Fibroblast of skin of abdomen (primary cell): ENCODE results near the gene PGP.
"Not testable (repeated sequence)": the region's sequence is repeated elsewhere in the genome, so short reads cannot be mapped to it uniquely, and the experiment has no call there.

Experiments used
- DNase-seq: peaks from one replicate; pipeline ENCODE4 v3.0.0-alpha.2; 2013

The PGP gene

GRCh38 chr16:2213817-2214718, 572 bp downstream of the PGP start:
- DNase-seq: no peak

DNA sequence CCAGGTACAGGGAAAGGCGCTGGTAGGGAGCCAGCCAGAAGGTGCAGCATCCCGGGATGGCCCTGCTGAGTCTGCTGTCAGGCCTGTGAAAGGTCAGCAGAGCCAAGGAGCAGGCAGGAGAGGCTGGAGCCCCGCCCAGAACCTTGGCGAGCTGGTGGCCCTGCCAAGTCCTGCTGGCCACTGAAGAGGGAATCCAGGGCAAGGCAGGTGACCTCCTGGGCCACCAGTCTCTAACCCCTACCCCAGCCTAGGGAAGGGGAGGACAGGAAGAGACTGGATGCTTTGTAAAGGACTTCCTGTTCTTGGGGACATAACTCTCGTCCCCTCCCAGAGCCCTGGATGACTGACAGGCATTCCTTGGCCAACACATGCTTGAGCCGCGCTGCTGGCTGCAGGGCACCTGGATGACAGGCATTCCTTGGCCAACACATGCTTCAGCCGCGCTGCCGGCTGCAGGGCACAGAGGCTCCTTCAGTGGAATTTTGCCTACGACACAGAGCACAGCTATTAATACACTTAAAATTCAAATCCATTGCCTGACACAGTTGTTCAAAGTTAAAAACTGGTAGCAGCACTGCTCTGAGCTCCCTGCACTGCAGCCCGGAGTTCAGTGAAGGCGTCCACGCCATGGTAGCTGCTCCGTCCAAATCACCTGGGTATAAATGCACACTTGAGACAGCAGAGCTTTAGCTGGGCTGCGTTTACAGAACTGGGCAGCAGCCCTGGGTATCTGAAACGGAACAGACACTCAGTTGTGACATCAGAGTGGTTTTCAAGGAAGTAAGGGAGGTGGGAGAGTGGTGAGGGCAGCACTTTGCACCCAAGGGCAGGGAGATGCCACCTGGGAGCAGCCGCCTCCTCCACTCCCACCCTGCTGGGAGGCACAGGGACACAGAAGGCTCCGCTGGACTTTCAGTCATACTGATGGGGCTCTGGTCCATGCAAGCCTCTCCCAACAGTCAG, 2.0 kb downstream of the PGP start:
- no peak for DNase-seq

GRCh38 chr16:2211923-2212347, 2.7 kb downstream of the PGP start:
- no peak for DNase-seq

DNA sequence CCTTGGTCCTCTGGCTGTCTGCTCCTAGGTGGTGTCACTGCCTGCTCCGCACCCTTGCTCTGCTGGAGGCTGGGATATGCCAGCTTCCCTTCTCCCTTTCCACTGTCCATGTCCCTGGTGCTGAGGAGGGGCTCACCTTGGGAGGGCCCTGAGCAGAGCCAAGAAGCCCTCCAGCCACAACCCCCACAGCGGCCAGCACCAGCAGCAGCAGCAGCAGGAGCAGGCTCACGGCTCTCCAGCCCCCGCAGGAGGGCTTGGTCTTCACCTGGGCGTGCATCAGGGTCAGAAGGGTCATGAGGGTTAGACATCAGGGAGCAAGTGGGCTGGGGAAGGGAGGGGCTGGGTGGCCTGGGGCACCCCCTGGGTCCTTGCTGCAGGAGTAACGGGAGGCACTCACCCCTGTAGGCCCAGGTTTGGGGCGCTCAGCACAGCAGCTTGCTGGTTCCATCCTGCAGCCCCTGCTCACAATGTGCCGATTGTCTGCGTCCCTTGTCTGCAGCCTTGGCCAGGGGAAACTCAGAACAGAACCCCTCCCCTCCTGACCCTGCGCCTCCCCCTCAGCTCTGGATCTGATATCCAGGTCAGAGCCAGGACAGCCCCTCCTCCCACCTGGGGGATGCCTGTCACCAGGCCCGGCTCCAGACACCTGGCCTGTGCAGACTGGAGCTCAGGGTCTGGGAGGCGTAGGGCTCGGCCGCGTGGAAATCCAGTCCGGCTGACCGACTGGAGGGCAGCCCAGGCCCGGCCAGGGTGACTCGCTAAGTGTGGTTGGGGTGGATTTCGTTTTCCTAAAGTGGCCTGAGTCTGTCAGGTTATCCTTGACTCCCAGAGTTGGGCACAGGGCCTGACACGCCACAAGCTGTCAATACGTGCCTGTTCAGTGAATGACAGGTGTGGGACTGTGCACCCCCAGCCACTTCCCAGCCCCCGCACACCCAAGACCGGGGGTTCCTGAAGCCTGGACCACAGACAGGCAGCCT, 4.0 kb downstream of the PGP start, which contains the start of gene BRICD5:
BRICD5 (minus strand) TSS at position 478 of the 980 bp plus-strand sequence; CDS start at position 448, 30 bp downstream.
- no peak for DNase-seq

DNA sequence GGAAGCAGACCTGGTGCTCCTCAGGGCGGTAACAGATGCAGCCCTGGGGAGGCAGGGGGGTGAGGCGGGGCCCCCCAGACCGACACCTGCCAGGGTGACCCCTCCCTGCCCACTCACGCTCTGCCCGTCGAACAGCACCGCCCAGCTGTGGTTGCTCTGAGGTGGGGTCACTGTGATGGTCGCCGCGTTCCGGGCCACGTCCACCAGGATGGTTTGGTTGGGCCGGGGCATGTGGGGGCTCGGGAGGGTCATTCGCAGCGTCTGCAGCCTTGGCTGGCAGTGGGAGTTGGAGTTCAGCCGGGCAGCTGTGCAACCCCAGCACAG, 4.7 kb downstream of the PGP start:
- no peak for DNase-seq

DNA sequence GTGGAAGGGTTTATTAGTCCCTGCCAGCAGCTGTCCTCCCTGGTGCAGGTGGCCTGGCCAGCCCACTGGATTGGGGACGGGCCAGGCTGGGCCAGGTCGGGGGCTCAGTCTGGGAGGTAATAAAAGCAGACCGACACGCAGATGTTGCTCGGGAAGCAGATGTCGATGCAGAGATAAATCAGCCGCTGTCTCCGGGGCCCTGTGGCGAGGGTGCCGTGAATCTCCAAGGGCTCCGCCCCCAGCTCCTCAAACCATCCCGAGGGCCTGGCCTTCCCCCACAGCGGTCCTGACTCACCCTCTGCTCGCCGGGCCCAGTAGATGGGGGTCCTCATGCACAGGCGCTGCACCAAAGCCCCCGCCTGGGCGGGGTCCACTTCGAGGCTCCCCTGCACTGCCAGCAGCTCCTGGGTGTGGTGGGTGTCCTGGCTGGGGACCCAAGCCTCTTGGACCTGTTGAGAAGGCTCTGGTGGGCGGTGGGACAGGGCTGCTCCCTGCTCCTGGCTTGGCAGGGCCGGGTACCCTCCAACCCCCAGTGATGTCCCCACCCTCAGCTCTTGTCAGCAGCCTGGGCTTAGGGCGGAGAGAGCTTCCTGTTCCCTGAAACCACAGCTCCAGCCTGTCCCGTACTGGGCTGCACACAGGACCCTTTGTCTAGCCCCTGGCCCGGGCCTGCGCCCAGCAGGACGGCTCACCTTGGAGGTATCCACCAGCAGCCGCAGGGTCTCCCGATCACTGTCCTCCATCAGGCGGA, 5.2 kb downstream of the PGP start:
- DNase-seq: no peak

DNA sequence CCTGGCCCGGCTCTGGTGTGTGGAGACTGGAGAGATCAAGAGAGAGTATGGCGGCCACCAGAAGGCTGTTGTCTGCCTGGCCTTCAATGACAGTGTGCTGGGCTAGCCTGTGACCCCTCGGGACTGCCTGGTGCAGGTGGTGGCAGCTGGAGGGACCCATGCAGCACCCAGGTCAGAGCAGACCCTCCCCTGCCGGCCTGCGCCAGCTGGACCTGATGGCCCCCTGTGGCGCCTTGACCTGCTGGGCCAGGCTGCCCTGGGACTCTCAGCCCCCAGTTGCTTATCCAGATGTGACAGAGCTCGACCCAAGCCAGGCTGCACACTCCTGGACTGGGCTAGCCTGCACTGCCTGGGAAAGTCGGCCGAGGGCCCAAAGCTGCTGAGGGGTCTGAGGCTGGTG, 5.9 kb downstream of the PGP start:
- DNase-seq: no peak

- DNase-seq: no peak
Observed at GRCh38 chr16:2208308-2208707, 6.3 kb downstream of the PGP start.

- no peak for DNase-seq
Observed at GRCh38 chr16:2207872-2208271, 6.8 kb downstream of the PGP start.

- DNase-seq: peak; percentile 25
Observed at GRCh38 chr16:2206780-2207433, 7.7 kb downstream of the PGP start.

GRCh38 chr16:2206420-2206779, 8.2 kb downstream of the PGP start:
- DNase-seq: no peak

- no peak for DNase-seq
Observed at GRCh38 chr16:2205967-2206313, 8.7 kb downstream of the PGP start.

- DNase-seq: peak; percentile 83
Observed at GRCh38 chr16:2205104-2205966, 9.3 kb downstream of the PGP start, which contains the start of gene MLST8. Gene MLST8 (plus strand): TSS chr16:2205454. CDS start chr16:2206086, 632 bp downstream.

DNA sequence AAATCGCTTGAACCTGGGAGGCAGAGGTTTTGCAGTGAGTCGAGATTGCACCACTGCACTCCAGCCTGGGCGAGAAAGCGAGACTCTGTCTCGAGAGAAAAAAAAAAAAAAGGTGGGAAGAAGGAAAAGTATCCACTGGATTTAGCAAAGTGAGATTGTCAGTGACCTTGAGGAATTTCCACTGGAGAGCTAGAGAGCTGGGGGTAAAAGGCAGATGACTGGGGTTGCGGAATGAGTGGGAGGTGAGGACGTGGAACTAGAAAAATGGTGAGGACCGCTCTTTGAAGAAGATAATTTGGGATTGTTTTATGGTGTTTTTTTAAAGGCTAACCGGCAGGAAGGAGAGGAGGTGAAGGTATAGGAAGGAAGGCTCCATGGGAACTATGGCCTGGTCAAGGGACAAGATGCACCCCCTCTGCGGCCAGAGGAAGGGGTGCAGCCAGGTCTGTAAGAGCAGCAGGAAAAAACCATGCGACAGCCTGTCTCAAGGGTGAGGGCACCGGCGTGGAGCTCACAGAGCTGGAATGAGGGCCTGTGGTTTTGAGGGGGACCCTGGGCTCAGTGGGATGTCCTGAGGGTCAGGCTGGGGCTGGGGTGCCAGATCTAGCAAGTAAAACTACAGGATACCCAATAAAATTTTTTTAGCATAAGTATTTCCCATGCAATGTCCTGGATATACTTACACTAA, 10.1 kb downstream of the PGP start:
- DNase-seq: no peak

DNA sequence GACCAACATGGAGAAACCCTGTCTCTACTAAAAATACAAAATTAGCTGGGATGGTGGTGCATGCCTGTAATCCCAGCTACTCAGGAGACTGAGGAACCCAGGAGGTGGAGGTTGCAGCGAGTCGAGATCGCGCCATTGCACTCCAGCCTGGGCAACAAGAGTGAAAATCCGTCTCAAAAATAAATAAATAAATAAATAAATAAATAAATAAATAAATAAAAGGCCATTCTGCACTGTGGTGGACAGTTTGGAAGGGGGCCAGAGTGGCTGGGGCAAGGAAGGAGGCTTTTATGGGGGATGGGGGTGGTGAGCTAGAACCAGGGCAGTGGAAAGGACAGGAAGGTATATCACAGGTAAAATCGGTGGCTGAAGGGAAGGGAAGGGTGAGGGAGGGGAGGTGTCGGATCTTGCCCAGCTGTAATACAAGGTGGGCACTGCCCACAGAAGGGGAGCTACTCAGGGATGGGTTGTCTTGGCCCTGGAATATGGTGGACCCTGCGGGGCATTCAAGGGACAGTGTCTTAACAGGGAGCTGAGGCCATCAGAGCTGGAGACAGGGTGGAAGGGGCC, 11.4 kb downstream of the PGP start:
- not testable (repeated sequence) for DNase-seq

GRCh38 chr16:2200313-2200712, 14.3 kb downstream of the PGP start:
- DNase-seq: no peak

GRCh38 chr16:2199621-2200139, 15.0 kb downstream of the PGP start:
- DNase-seq: no peak

GRCh38 chr16:2199095-2199494, 15.5 kb downstream of the PGP start:
- no peak for DNase-seq

GRCh38 chr16:2198283-2198682, 16.4 kb downstream of the PGP start:
- no peak for DNase-seq
